ENCODE results near the gene POU2F3.
"Not testable (repeated sequence)": the region's sequence is repeated elsewhere in the genome, so short reads cannot be mapped to it uniquely, and the experiment has no call there.

The POU2F3 gene

DNA sequence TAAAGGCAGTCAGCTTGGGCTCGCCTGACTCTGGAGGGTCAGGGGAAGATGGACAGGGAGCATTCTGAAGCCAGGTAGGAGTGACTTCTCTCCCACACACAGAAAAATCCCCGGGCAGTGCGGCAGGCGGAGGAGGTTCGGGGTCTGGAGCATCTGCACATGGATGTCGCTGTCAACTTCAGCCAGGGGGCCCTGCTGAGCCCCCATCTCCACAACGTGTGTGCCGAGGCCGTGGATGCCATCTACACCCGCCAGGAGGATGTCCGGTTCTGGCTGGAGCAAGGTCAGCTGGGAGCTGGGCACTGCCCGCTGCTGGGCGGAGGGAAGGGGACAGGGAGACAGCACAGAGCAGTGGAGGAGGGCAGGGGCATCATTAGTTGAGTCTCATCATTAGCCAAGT, 13.2 kb upstream of the POU2F3 start:
- no peak for FAIRE-seq

DNA sequence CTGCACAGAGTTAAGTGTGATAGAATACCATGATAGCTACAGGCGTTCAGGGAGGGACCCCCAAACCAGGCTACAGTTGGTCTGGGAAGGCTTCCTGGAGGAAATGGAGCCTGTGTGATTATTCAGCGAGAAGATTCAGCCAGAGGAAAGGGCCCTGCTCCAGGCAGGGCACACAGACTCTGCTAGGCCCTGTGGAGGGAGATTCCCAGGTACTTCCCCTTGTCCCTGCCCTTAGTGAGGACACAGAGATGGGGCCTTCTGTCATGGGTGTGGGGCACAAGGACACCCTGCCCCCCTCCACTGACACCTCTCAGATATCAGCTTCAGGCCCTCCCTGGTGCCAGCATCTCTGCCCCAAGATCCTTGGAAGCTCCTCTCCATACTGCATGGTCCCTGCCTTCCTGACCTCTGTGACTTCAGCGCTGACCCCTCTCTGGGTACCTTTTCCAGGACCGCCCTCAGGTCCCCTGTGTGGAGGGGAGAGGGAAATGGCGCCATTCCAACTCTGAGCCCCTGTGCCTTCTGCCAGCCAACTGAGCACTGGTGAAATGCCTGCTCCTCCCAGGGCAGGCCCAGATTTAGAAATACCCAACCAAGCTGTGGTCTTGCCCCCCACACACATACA, 12.6 kb upstream of the POU2F3 start:
- FAIRE-seq, result no peak

DNA sequence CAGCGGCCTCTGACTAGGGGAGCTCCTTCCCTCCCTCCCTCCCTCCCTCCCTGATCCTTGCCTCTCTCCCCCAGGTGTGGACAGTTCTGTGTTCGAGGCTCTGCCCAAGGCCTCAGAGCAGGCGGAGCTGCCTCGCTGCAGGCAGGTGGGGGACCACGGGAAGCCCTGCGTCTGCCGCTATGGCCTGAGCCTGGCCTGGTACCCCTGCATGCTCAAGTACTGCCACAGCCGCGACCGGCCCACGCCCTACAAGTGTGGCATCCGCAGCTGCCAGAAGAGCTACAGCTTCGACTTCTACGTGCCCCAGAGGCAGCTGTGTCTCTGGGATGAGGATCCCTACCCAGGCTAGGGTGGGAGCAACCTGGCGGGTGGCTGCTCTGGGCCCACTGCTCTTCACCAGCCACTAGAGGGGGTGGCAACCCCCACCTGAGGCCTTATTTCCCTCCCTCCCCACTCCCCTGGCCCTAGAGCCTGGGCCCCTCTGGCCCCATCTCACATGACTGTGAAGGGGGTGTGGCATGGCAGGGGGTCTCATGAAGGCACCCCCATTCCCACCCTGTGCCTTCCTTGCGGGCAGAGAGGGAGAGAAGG, 11.1 kb upstream of the POU2F3 start:
- FAIRE-seq, result no peak

DNA sequence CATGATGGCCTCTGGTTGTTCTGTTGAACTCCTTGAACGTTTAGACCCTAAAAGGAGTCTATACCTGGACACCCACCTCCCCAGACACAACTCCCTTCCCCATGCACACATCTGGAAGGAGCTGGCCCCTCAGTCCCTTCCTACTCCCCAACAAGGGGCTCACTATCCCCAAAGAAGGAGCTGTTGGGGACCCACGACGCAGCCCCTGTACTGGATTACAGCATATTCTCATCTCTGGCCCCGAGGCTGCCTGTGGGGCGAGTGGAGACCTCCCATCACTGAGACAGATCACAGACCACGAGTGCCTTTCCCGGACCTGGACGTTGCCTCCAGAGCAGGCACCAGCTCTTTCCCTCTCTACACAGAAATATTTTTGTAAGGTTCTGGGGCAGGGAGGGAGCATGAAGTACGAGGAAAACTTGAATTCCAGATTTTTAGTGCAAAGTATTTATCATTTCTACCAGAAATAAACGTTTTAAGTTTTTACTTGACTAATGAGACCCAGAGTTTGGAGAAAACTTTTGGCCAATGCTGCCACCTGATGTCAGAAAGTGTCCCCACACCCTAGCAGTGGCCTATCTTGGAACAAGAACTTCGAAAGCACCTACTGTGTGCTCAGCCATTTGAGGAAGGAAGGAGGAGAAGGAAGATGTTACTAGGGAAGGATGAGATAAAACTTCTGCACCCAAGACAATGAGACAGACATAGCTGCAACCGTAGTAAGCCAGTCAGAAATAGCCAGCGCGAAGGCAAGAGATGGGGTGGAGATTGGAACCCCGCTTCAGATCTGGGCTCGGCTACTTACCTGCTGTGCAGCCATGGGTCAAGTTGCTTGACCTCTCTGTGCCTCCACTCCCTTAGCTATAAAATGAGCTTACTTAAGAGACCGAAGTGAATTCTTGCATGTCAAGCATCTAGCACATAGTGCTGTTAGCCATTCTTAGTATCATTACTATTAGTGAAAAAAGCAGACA, 10.2 kb upstream of the POU2F3 start:
- FAIRE-seq, result no peak

DNA sequence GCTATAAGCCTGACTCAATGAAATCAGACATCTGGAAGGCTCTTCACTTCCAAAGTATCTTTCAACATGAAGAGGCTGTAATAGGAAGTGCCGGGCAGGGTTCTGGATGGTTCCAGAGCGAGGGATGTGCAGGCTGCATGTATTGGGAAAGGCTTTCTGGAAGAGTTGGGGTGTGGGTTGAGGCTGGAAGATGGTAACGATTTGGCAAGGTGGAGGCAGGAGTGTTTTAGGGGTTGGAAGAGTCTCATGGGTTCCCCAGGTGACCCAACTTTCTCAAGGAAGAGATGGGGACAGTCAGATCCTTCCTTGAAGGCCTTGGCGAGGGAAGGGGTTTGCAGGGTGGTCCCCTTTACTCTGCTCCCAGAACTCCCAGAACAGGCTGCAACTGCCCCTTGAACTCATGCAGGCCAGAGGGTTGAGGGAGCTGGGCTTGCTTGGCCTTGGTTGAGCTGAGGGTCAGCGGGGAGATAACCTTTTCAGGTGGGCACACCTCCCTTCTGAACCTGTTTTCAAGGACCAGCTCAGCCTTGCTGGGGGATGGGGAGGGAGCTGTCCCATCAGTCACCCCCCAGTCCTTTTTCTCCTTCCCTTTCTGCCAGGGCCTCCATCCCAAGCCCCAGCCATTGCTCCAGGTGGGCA, 9.4 kb upstream of the POU2F3 start:
- FAIRE-seq, result no peak

DNA sequence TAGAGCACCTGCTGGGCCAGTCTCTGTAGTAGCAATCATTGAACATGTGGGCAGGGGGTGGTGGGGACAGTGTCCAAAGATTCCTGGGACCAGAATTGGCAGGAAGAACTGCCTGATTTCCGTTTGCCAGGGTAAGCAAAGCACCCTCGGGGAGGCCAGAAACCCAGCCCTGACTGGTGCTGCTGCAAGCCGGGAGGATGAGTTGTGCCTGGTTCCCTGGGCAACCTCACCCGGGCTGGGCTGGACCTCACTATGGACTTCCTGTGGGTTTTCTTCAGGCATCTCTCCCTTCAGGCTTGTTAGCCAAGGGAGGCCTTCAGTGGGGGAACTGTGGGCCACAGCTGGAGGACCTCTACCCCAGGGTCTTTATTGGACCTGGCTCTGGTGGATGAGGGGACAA, 8.0 kb upstream of the POU2F3 start:
- no peak for FAIRE-seq

DNA sequence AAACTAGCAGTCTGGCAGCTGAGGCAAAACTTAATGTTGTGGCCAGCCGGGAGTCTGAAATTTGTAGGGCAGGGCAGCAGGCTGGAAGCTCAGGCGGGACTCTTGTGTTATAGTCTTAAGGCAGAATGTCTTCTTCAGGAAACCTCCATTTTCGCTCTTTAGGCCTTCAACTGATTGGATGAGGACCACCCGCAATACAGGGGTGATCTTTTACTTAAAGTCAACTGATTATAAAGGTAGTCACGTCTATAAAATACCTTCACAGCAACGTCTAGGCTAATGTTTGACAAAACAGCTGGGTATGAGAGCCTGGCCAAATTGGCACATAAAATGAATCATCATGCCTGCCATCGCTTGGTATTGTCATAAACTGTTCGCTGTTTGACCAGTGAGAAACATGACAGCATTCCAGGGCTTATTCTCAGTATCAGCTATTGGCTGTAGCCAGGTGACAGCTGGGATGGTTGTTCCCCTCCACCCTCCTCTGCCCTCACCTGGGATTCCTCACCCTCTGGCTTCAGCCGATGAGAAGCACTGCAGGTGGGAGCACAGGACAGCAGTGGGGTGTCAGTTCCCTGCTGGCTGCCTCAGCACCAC, 6.6 kb upstream of the POU2F3 start:
- FAIRE-seq, result no peak

DNA sequence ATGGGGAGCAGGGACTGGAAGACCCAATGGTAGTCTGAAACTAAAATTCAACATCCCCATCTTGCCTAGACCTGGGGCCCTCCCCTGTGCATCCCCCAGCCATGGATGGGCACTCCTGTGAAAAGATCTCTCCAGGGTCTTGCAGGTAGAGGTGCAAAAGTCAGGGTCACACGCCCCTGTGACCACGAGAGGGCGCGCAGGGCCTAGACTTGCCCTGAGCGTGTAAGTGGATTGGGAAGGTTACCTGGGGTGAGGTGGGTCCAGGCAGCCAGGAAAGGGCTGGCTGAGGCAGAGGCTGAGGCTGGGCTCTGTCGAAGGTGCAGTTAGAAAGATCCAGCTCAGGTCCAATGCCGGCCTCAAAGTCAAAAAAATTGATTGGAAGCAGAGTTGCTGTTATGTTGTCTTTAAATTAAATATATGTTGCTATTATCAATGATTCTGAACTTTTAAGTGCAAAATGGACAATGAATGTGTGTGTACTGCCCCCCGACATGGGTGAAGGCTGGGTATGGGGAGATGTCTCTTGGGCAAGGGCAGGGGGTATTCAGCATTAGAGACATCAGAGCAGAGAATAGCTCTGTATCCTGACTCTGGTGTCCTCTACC, 4.8 kb upstream of the POU2F3 start:
- FAIRE-seq, result no peak

DNA sequence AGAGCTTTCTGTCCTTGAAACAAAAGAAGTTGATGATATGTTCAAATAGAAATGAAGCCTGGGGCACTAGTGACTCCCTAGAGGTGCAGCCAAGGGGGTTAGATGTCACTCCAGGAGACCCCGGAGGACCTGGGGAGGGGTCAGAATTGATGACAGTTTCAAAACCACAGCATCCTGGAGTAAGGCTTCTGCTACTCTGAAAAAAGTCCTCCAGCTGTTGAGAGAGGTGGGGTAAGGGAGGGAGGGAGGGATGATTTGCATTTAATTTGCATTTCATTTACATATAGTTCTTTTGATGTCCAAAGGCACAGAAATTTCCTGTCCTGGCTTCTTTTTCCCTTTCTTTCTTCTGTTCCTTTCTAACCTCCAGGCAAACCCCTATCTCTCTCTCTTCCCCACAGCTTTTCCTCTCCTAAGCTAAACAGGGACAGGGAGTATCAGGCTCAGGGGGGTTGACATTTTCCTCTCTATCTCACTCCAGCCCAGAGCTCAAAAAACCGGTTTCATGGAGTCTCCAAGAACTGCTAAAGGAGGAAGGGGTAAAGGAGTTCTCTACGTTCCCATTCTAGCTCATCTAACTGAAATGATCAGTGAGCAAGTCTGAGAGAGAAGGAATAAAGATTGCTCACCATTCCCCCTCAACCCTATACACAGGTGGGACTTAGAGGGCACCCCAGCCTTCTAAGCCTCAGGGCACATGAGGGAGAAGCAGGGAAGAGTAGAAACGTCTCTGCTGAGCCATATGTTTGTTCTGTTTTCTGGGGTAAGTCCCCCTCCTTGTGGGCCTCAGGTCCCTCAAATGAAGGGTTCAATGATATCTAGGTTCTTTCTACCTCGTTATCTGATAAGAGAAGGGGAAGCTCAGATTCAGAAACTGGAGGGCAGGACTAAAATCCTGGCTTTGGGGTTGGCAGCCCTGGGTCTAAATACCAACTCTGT, 3.5 kb upstream of the POU2F3 start:
- no peak for FAIRE-seq

DNA sequence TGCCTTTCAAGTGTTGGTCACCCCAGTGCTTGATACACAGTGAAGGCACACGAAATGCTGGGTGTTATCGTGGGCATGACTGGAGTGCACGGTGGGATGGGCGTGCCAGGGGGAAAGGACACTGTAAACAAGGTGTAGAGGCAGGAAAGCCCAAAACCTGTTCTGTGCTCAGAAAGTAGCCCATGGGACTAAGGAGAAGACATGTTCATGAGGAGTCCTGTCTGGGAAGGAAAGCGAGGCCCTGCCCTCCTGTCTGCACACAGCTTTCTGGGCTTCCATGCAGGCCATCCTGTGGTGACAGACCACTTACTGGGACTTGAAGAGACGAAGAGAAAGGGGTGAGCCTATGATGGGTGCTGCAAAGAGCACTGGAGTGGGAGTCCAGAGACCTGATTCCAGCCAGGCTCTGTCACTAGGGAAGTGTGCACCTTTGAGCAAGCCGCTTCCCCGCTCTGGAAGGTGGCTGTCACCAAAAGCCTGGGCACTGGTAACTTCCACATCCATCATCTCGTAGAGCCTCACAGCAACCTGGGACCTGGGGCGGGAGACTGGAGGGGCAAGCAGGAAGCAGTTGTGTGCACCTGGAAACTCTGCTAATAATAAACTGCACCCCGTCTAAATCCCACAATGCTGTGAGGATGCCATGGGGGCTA, 846 bp upstream of the POU2F3 start:
- no peak for FAIRE-seq

DNA sequence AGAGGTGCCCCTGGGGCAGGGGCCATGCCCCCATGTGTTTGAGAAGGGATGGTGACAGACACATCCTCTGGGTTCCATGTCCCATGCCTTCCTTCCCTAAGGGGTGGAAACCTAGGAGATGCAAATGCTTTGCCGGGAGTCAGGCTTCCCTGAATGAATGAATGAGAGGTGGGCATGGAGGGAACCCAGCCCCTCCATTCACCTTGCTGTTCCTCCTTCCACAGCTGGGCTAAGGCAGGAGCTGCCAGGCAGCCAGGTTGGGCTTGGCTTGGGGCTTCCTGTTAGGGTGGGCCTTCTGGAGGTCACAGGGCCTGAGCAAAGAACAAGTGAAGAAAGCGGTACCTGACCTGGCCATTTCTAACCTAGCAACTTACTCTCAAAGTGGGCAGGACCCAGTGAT, 926 bp downstream of the POU2F3 start:
- no peak for FAIRE-seq

DNA sequence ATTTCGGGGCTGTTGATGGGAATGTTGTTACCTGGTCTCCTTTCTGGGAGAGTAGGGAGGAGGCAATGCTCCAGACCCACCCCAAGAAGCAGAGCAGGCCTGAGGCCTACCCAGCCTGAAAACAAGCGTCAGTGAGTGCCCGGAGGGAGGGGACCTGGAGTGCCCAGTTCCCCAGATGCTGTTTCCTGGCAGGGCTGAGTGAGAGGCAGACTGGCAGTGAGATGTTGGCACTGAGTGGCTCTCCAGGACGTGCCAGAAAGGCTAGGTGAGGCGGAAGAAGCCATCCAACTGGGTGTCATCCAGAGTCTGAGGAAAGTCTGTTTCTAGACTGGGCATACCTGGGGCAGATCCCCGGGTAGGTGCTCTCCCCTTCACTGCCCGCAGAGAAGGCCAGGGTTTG, 1.3 kb downstream of the POU2F3 start:
- FAIRE-seq, result no peak

DNA sequence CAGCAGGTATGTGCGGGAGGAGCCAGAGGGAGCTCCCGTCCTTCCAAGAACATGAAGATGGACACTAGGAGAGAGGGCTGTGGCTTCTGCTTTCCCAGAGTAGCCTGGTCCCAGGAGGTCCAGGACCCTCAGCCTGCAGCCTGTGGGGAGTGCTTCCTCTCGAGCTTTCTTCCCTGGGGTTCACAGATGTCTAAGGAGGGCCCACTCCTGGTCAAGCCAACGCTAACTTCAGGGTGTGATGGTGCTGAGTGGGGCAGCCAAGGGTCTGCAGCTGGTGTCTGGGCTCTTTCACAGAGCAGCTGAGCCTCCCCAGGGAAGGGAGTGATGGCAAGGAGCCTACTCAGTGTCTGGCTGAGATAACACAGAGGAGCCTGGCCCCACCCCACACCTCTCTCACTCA, 3.3 kb downstream of the POU2F3 start:
- no peak for FAIRE-seq

DNA sequence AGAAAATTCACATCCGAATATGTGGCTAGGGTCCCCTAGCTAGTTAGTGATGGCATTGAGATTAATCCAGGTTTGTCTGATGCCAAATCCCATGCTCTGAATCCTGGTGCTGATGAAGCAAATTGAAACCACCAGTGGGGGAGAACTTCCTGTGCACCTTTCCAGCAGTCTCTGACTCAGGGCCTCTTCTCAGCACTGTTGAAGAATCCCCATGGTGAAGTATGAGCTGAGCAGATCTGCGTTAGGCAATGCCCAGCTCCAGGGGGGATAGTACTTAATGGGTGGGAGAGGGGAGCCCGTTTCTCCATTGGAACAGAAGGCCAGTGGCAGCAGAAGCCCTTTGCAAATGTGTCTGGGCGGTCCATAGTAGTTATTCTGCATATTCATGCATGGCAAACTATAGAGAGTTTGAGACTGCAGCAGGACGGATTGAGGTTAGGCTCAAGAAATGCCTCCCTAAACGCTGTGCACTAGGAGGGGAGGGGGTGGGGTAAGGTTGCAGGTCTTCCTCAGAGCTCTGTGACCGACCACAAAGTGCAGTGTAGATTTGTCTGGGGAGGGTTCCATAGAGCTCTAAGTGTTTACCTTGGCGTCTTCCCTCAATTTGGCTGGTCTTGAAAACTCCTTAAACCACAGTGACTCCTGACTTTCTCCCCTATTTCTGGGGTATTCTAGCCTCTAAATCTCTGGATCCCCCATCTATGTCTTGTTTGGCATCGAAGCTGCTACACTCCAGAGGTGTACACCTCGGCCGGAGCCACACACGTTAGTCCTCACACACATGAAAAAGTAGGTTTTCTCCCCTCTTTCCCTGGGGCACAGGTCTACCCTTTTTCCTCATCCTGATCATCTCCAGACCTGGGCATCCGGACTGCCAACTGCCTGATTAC, 4.8 kb downstream of the POU2F3 start:
- no peak for FAIRE-seq

DNA sequence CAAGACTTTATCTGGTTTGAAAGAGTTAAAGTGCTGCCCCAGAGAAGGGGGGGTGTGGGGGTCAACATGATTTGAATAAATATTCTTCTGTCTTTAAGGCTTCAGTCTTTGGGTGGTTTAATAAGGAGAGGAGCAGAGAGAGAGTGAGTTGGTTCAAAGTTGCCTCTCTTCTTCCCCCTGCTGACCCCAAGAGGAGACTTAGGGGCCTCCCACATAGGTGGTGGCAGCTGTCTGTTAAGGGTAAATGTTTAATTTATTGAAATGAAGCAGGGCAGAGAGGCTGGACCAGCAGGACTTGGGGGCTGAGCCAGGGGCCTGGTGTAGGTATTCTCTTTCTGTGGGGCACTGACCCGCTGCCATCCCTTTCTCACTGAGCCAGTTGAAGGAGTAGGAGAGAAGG, 5.5 kb downstream of the POU2F3 start:
- no peak for FAIRE-seq

DNA sequence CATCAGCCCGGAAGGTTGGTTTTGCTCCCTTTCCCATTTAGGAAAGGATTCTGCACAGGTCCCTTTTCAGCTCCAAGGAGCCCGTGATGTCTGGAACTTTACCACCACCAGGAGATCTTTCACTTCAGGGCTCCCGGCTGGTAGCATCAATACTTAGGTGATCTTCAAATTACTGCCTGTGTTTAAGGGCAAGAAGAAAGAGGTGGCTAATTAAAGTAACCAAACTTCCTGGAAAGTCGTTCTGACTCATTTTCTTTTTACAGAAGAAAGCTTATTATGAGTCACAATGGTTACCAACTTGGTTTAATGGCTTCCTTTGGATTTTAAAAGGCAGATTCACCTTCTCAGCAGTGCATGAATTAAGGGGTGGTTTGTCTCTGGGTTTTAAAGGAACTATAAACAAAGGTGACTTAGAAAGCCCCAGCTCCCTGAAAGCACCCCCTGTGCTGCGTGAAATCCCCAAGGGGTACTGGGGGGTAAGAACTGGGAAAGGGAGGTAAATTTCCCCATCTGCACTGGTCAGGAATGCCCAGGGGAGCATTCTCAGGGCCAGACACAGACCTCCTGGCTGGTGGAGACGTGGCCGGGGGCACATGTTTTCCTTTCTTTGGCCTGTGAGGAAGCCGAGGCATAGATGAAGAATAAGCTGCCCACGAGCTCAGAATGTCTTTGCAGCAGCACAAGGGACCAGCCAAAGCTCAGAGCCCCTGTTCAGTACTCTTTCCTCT, 8.8 kb downstream of the POU2F3 start:
- FAIRE-seq, result no peak

DNA sequence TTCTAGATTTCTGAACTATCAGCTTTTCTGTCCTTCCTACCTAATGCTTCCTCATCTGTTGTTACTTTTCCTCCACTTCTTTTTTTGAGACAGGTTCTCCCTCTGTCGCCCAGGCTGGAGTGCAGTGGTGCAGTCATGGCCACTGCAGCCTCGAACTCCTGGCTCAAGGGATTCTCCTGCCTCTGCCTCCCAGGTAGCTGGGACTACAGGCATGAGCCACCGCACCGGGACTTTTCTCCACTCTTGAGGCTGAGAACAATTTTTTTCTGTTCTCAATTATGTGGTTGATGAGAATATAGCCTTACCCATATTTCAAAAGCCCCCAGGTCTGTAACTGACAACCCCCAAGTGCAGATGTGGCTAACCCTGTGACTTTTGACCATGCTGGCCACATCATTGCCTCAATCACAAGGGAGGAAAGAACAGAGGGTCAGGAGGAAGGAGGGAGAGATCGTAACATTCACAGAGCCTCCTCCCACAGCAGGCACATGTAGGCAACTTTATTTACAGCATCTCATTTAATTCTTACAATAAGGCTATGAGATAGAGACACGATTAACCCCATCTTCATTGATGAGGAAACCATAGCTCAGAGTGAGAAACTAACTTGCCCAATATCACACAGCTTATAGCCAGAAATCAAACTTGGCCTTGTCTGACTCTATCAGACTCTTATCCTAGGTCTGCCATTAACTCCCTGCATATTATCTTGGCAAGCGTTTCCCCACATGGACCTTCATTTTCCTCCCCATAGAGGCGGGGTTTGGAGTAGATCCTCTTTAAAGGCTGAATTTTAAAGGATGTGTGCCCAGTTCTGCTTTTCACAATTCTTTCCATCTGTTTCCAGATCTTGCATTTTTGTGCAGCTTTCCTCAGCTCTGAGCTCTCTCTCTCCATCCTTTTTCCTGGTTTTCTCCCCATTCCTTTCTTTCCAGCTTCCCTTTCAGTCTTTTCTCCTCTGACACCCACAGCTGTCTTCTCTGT, 9.6 kb downstream of the POU2F3 start:
- FAIRE-seq, result no peak

DNA sequence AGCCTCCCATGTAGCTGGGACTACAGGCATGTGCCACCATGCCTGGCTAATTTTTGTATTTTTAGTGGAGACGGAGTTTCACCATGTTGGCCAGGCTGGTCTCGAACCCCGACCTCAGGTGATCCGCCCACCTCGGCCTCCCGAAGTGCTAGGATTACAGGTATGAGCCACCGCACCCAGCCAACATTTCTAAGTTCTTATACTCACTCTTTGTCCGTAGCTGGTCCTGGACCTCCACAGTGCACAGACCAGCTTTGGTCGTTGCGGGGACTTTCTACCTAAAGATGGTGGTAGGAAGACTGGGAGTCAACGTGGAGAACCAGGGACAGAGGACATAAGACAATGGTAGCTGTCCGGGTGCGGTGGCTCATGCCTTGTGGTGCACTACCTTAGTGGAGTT, 13.4 kb downstream of the POU2F3 start:
- not testable (repeated sequence) for FAIRE-seq

All from endometrium (tissue), 2 donors.